ENCODE results near the gene SPTBN5.

Gene SPTBN5

GRCh38 chr15:41801185-41801584, 92.7 kb downstream of the SPTBN5 start:
- no peak for DNase-seq (ENCODE audit: low spot score)

GRCh38 chr15:41799488-41799805, 94.4 kb downstream of the SPTBN5 start:
- no peak for DNase-seq (ENCODE audit: low spot score)

GRCh38 chr15:41798607-41799487, 95.0 kb downstream of the SPTBN5 start:
- DNase-seq (ENCODE audit: low spot score): no peak
